ENCODE results near the gene NPC1. TPM values are rescaled to one million over a fixed set of nuclear protein-coding genes. Genes with fewer than 3 reads are reported as not detected.

NPC1 gene
- total RNA-seq, 1 experiment from 2014 or later: 29.5 TPM

- CTCF ChIA-PET: no interaction called here
- H3K9me3 ChIP-seq: no peaks in the 10 kb centered on the region
- no peak for TF ChIP-seq CTCF (IDR thresholded peaks at IDR 0.05; ENCODE audit: insufficient read depth in 1 of 2, low read depth in 1 of 2, low read length in 1 of 2, severe bottlenecking in 1 of 2, unreplicated experiment in 1 of 2)
- Mint-ChIP-seq H3K9me3 (ENCODE audit: unreplicated experiment) (no peaks in the 10 kb centered on the region), H3K4me1 (ENCODE audit: low read depth, unreplicated experiment) (no peaks in the 10 kb centered on the region), H3K27me3 (ENCODE audit: insufficient read depth, unreplicated experiment) (no peaks in the 10 kb centered on the region), H3K36me3 (ENCODE audit: insufficient read depth, unreplicated experiment) (peaks cover 15% of the 10 kb centered on the region), H3K27ac (ENCODE audit: unreplicated experiment) (no peak overlapping the region), H3K4me3 (ENCODE audit: unreplicated experiment) (peak overlapping the region; percentile 73)
- intact Hi-C loops (cut with micrococcal nuclease; ENCODE audit: unreplicated experiment): loop anchor here (10.0 kb wide), 1 partner anchor 470 kb away; no protein-coding TSS in a partner anchor
- BruUV-seq (replicated peaks): no TSS peak
- DNase-seq: no peak
- POLR2A ChIA-PET: no interaction called here
- no peaks in the 10 kb centered on the region for H3K27me3 ChIP-seq (replicated peaks; ENCODE audit: control insufficient read depth, insufficient read depth, low read length)
- H3K4me1 ChIP-seq: no peaks in the 10 kb centered on the region
- no peak overlapping the region for H3K4me3 ChIP-seq (ENCODE audit: low read depth, low read length)
- no peaks in the 10 kb centered on the region for H3K36me3 ChIP-seq (ENCODE audit: control insufficient read depth, insufficient read depth, low read length)
Measured at GRCh38 chr18:23504720-23505119, 81.6 kb downstream of the NPC1 start.

DNA sequence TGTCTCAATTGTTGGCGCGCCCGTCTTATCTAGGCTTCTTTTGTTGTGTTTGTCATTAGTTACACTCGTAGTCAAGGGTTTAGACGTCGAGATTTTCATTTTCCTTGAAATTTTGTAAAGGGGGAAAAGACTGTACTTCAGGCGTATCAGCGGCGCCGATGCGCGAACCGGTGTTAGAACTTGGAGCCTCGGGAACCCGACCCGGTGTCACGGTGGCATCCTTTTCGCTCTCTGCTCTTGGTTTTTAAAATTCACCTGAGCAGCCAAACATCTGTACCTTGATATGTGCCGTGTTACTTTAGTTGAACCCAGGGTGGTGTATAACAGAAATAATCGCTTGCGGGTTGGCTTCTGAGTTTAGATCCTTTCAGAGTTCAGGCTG is 82.4 kb downstream of the NPC1 start:
- Mint-ChIP-seq H3K4me3 (ENCODE audit: unreplicated experiment) (peak overlapping the region; percentile 73), H3K27me3 (ENCODE audit: insufficient read depth, unreplicated experiment) (no peaks in the 10 kb centered on the region), H3K9me3 (ENCODE audit: unreplicated experiment) (no peaks in the 10 kb centered on the region), H3K4me1 (ENCODE audit: low read depth, unreplicated experiment) (no peaks in the 10 kb centered on the region), H3K27ac (ENCODE audit: unreplicated experiment) (no peak overlapping the region), H3K36me3 (ENCODE audit: insufficient read depth, unreplicated experiment) (peaks cover 15% of the 10 kb centered on the region)
- Histone ChIP-seq H3K4me1 (no peaks in the 10 kb centered on the region), H3K9me3 (no peaks in the 10 kb centered on the region), H3K4me3 (ENCODE audit: low read depth, low read length) (peak overlapping the region; percentile 74), H3K27me3 (replicated peaks; ENCODE audit: control insufficient read depth, insufficient read depth, low read length) (no peaks in the 10 kb centered on the region), H3K36me3 (ENCODE audit: control insufficient read depth, insufficient read depth, low read length) (no peaks in the 10 kb centered on the region)
- intact Hi-C loops (cut with micrococcal nuclease; ENCODE audit: unreplicated experiment): loop anchor here (10.0 kb wide), 1 partner anchor 469 kb away; no protein-coding TSS in a partner anchor
- no peak for DNase-seq
- no peak for TF ChIP-seq CTCF (IDR thresholded peaks at IDR 0.05; ENCODE audit: insufficient read depth in 1 of 2, low read depth in 1 of 2, low read length in 1 of 2, severe bottlenecking in 1 of 2, unreplicated experiment in 1 of 2)
- BruUV-seq (replicated peaks): no TSS peak
- POLR2A ChIA-PET: interaction anchor here (0.6 kb wide), 1 partner anchor 1904 kb away, joined by 4 read pairs; the partner anchor contains the start of gene ESCO1
- CTCF ChIA-PET: no interaction called here

- BruUV-seq (replicated peaks): no TSS peak
- DNase-seq: peak; percentile 89 to 93
Measured at GRCh38 chr18:23503038-23503962, 83.0 kb downstream of the NPC1 start, which contains the start of gene RMC1. TSS of gene RMC1 (plus strand) at chr18:23503511. CDS start at chr18:23503619, 108 bp downstream.

More at GRCh38 chr18:23503038-23503962, 83.0 kb downstream of the NPC1 start, which contains the start of gene RMC1:
- H3K4me1 Mint-ChIP-seq (ENCODE audit: low read depth, unreplicated experiment): no peaks in the 10 kb centered on the region
- H3K36me3 Mint-ChIP-seq (ENCODE audit: insufficient read depth, unreplicated experiment): peaks cover 15% of the 10 kb centered on the region
- Histone ChIP-seq H3K4me3 (ENCODE audit: low read depth, low read length) (peak within 1 kb of the TSS; percentile 74), H3K9me3 (no peaks in the 10 kb centered on the region), H3K36me3 (ENCODE audit: control insufficient read depth, insufficient read depth, low read length) (no peaks in the 10 kb centered on the region), H3K27me3 (replicated peaks; ENCODE audit: control insufficient read depth, insufficient read depth, low read length) (no peaks in the 10 kb centered on the region), H3K4me1 (no peaks in the 10 kb centered on the region)
- H3K9me3 Mint-ChIP-seq (ENCODE audit: unreplicated experiment): no peaks in the 10 kb centered on the region
- peak within 1 kb of the TSS; percentile 86 for H3K4me3 Mint-ChIP-seq (ENCODE audit: unreplicated experiment)
- ChIA-PET CTCF (interaction anchor here (0.5 kb wide), 1 partner anchor 119 kb away, joined by 9 read pairs; no protein-coding TSS in a partner anchor), POLR2A (interaction anchor here (0.6 kb wide), 2 partner anchors 8 to 1903 kb away, joined by 3 to 4 read pairs; partner anchors contain the start of gene ESCO1)
- H3K27me3 Mint-ChIP-seq (ENCODE audit: insufficient read depth, unreplicated experiment): no peaks in the 10 kb centered on the region
- TF ChIP-seq CTCF (IDR thresholded peaks at IDR 0.05; ENCODE audit: insufficient read depth in 1 of 2, low read depth in 1 of 2, low read length in 1 of 2, severe bottlenecking in 1 of 2, unreplicated experiment in 1 of 2): peak in 1 of 2 experiments; percentile 26
- H3K27ac Mint-ChIP-seq (ENCODE audit: unreplicated experiment): peak within 1 kb of the TSS; percentile 90
- intact Hi-C loops (cut with micrococcal nuclease; ENCODE audit: unreplicated experiment): loop anchor here (10.0 kb wide), 1 partner anchor 468 kb away; no protein-coding TSS in a partner anchor
